Measurements from ENCODE around the gene DHRS7B. TPM values are rescaled to one million over a fixed set of nuclear protein-coding genes. Genes with fewer than 3 reads are reported as not detected.
A peak's percentile ranks its signal among the peaks of the same experiment; 100 is the strongest.

The DHRS7B gene
- total and polyA plus RNA-seq, 2 experiments from 2014 or later = 34.2 to 41.0 TPM

DNA sequence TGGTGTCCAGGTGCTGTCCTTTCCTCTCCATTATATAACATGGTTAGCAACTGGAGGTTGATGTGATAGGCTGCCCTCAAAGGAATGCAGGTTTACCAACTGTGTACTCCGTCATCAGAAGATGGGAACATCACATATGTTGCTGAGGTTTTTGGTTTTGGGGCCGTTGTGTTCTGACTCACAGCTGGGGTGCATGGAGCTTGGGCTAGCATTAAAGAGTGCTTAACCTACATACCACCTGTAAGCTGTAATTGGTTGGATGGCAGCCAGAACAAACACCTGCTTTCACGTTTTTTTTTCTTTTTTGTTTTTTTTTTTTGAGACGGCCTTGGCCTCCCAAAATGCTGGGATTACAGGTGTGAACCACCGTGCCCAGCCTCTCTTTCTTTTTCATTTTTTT is 66.3 kb downstream of the DHRS7B start:
- no peak for DNase-seq (ENCODE audit: low read depth in 1 of 2, low spot score in 1 of 2)
- no peaks in the 10 kb centered on the region for H3K27me3 ChIP-seq
- no peak for TF ChIP-seq CTCF (IDR thresholded peaks at IDR 0.05; ENCODE audit: low read depth, low read length)
- no peak overlapping the region for H3K27ac ChIP-seq
- peaks cover 13% of the 10 kb centered on the region for H3K36me3 ChIP-seq
- no peak overlapping the region for H3K4me3 ChIP-seq
- no peaks in the 10 kb centered on the region for H3K9me3 ChIP-seq (ENCODE audit: low read depth)
- no peaks in the 10 kb centered on the region for H3K4me1 ChIP-seq (ENCODE audit: low read depth)

- Histone ChIP-seq H3K27me3 (no peaks in the 10 kb centered on the region), H3K4me3 (no peak overlapping the region), H3K4me1 (ENCODE audit: low read depth) (no peaks in the 10 kb centered on the region), H3K27ac (peak overlapping the region; percentile 16), H3K9me3 (ENCODE audit: low read depth) (no peaks in the 10 kb centered on the region), H3K36me3 (peaks cover 12% of the 10 kb centered on the region)
- peak in 1 of 2 donors; percentile 17 for DNase-seq (ENCODE audit: low read depth in 1 of 2, low spot score in 1 of 2)
- TF ChIP-seq CTCF (IDR thresholded peaks at IDR 0.05; ENCODE audit: low read depth, low read length) = no peak
These were observed 67.5 kb downstream of the DHRS7B start for GRCh38 chr17:21194226-21194625.

GRCh38 chr17:21194703-21195102 is 67.9 kb downstream of the DHRS7B start:
- Histone ChIP-seq H3K9me3 (ENCODE audit: low read depth) (no peaks in the 10 kb centered on the region), H3K4me1 (ENCODE audit: low read depth) (no peaks in the 10 kb centered on the region), H3K4me3 (no peak overlapping the region), H3K36me3 (peaks cover 12% of the 10 kb centered on the region), H3K27ac (no peak overlapping the region), H3K27me3 (no peaks in the 10 kb centered on the region)
- DNase-seq (ENCODE audit: low read depth in 1 of 2, low spot score in 1 of 2) = peak in 1 of 2 donors; percentile 57
- TF ChIP-seq CTCF (IDR thresholded peaks at IDR 0.05; ENCODE audit: low read depth, low read length) = no peak

GRCh38 chr17:21196126-21196525 is 69.4 kb downstream of the DHRS7B start:
- H3K4me1 ChIP-seq (ENCODE audit: low read depth) = peaks cover 7% of the 10 kb centered on the region
- no peak overlapping the region for H3K4me3 ChIP-seq
- no peak for DNase-seq (ENCODE audit: low read depth in 1 of 2, low spot score in 1 of 2)
- peaks cover 12% of the 10 kb centered on the region for H3K36me3 ChIP-seq
- no peaks in the 10 kb centered on the region for H3K27me3 ChIP-seq
- no peak for TF ChIP-seq CTCF (IDR thresholded peaks at IDR 0.05; ENCODE audit: low read depth, low read length)
- no peak overlapping the region for H3K27ac ChIP-seq
- H3K9me3 ChIP-seq (ENCODE audit: low read depth) = no peaks in the 10 kb centered on the region

DNA sequence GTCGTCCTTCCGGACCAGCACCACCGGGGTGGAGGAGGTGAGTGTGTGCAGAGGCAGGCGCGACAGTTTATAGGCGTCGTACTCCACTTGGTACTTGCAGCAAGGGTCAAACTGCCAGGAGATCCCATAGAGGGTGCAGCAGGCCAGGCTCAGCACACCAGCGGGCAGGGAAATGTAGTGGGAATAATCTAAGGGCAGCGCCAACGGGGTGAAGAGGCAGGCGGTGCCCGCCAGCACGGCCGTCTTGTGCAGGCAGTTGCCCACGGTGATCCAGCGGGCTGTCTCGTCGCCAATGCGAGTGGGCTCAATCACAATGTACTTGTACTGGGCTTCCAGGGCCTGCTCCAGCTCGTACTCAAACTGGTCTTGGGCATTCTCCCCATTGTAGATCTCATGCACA is 71.6 kb downstream of the DHRS7B start:
- TF ChIP-seq CTCF (IDR thresholded peaks at IDR 0.05; ENCODE audit: low read depth, low read length) = no peak
- Histone ChIP-seq H3K9me3 (ENCODE audit: low read depth) (no peaks in the 10 kb centered on the region), H3K27ac (no peak overlapping the region), H3K4me1 (ENCODE audit: low read depth) (peaks cover 7% of the 10 kb centered on the region), H3K36me3 (peaks cover 12% of the 10 kb centered on the region), H3K4me3 (no peak overlapping the region), H3K27me3 (no peaks in the 10 kb centered on the region)
- no peak for DNase-seq (ENCODE audit: low read depth in 1 of 2, low spot score in 1 of 2)

DNA sequence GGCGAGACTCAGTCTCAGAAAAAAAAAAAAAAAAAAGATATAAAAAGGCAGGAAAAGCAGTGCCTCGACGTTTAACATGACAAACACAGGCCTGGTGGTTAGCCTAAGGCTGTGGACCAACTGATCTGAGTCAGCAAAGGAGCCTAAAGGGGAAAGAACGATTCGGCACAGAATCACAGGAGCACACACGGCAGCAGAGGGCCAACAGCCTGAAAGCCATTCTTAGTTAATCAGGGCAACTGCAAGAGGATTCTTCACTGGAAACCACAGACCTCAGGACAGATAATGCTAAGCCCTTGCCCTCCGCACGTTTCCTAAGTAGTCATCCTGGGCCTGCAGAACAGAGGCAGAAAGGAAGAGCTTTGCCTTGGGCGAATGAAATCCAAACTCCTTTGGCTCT is 72.5 kb downstream of the DHRS7B start:
- no peak for TF ChIP-seq CTCF (IDR thresholded peaks at IDR 0.05; ENCODE audit: low read depth, low read length)
- H3K27ac ChIP-seq = peak overlapping the region; percentile 79
- H3K36me3 ChIP-seq = peaks cover 12% of the 10 kb centered on the region
- H3K4me3 ChIP-seq = no peak overlapping the region
- H3K4me1 ChIP-seq (ENCODE audit: low read depth) = peaks cover 7% of the 10 kb centered on the region
- peak in 1 of 2 donors; percentile 89 for DNase-seq (ENCODE audit: low read depth in 1 of 2, low spot score in 1 of 2)
- H3K9me3 ChIP-seq (ENCODE audit: low read depth) = no peaks in the 10 kb centered on the region
- no peaks in the 10 kb centered on the region for H3K27me3 ChIP-seq
